SK-N-SH treated with all-trans-retinoic acid at 6 μM for 48 hours (cell line): ENCODE measurements around the gene MCU.

ENCODE experiments used
- ATAC-seq: fragments of 200-7000 bp; cut with Tn5 transposase; 3 replicates; pipeline ENCODE4 v1.9.1; 2020; ENCODE audit warnings: mild to moderate bottlenecking, moderate library complexity
- ARNTL ChIP-seq: fragments of 450-650 bp; formaldehyde crosslinking; IDR thresholded peaks from 2 replicates; pipeline ENCODE4 v1.5.0; 2020; ENCODE audit warnings: low read depth, mild to moderate bottlenecking, moderate library complexity, borderline replicate concordance
- CREB5 ChIP-seq: fragments of 250-450 bp; sonication (Bioruptor Pico); IDR thresholded peaks from 2 replicates; pipeline ENCODE4 v1.5.1; 2020; ENCODE audit warnings: low read depth, mild to moderate bottlenecking, moderate library complexity
- CSDC2 ChIP-seq: fragments of 250-450 bp; sonication (Bioruptor Pico); IDR thresholded peaks from 2 replicates; pipeline ENCODE4 v1.5.0; 2020; ENCODE audit warnings: mild to moderate bottlenecking, moderate library complexity
- CSRNP3 ChIP-seq: fragments of 250-450 bp; sonication (Bioruptor Pico); IDR thresholded peaks from 2 replicates; pipeline ENCODE4 v1.5.1; 2021; ENCODE audit warnings: mild to moderate bottlenecking, moderate library complexity
- ESRRG ChIP-seq: fragments of 250-450 bp; sonication (Bioruptor Pico); IDR thresholded peaks from 2 replicates; pipeline ENCODE4 v1.6.1; 2021; ENCODE audit warnings: mild to moderate bottlenecking
- GLIS3 ChIP-seq: fragments of 250-450 bp; sonication (Bioruptor Pico); IDR thresholded peaks from 2 replicates; pipeline ENCODE4 v1.5.0; 2020; ENCODE audit warnings: mild to moderate bottlenecking, moderate library complexity
- ISL1 ChIP-seq: fragments of 250-450 bp; sonication (Bioruptor Pico); IDR thresholded peaks from 2 replicates; pipeline ENCODE4 v2.1.2; 2022; ENCODE audit warnings: mild to moderate bottlenecking, moderate library complexity
- OSR1 ChIP-seq: fragments of 250-450 bp; sonication (Bioruptor Pico); IDR thresholded peaks from 2 replicates; pipeline ENCODE4 v1.8.0; 2022; ENCODE audit warnings: moderate library complexity, mild to moderate bottlenecking, inconsistent platforms
- PATZ1 ChIP-seq: fragments of 250-450 bp; sonication (Bioruptor Pico); IDR thresholded peaks from 2 replicates; pipeline ENCODE4 v1.8.0; 2020; ENCODE audit warnings: mild to moderate bottlenecking, moderate library complexity, borderline replicate concordance
- RARB ChIP-seq: fragments of 250-450 bp; sonication (Bioruptor Pico); IDR thresholded peaks from 2 replicates; pipeline ENCODE4 v1.8.0; 2021; ENCODE audit warnings: mild to moderate bottlenecking, moderate library complexity
- SNAI2 ChIP-seq: fragments of 250-450 bp; sonication (Bioruptor Pico); IDR thresholded peaks from 2 replicates; pipeline ENCODE4 v1.5.0; 2020; ENCODE audit warnings: mild to moderate bottlenecking, moderate library complexity
- TCF4 ChIP-seq: fragments of 250-450 bp; sonication (Bioruptor Pico); IDR thresholded peaks from 2 replicates; pipeline ENCODE4 v1.8.0; 2021; ENCODE audit warnings: mild to moderate bottlenecking, moderate library complexity, borderline replicate concordance
- TOX ChIP-seq: fragments of 250-450 bp; sonication (Bioruptor Pico); IDR thresholded peaks from 2 replicates; pipeline ENCODE4 v1.8.0; 2021; ENCODE audit warnings: mild to moderate bottlenecking, moderate library complexity, borderline replicate concordance
- TSHZ2 ChIP-seq: fragments of 250-450 bp; sonication (Bioruptor Pico); IDR thresholded peaks from 2 replicates; pipeline ENCODE4 v1.5.0; 2020; ENCODE audit warnings: mild to moderate bottlenecking, moderate library complexity
- ZC3H10 ChIP-seq: fragments of 250-450 bp; sonication (Bioruptor Pico); IDR thresholded peaks from 2 replicates; pipeline ENCODE4 v1.5.1; 2021; ENCODE audit warnings: mild to moderate bottlenecking, moderate library complexity
- ZFP3 ChIP-seq: fragments of 250-450 bp; sonication (Bioruptor Pico); IDR thresholded peaks from 2 replicates; pipeline ENCODE4 v1.5.0; 2020; ENCODE audit warnings: mild to moderate bottlenecking, moderate library complexity
- ZFP30 ChIP-seq: fragments of 450-650 bp; formaldehyde crosslinking; IDR thresholded peaks from 2 replicates; pipeline ENCODE4 v1.5.0; 2022; ENCODE audit warnings: mild to moderate bottlenecking, moderate library complexity
- ZNF565 ChIP-seq: fragments of 450-650 bp; formaldehyde crosslinking; conservative IDR thresholded peaks from 2 replicates; pipeline ENCODE4 v1.5.0; 2020; ENCODE audit warnings: low read depth, mild to moderate bottlenecking, moderate library complexity
- ZNF70 ChIP-seq: fragments of 450-650 bp; formaldehyde crosslinking; IDR thresholded peaks from 2 replicates; pipeline ENCODE4 v1.5.0; 2020; ENCODE audit warnings: mild to moderate bottlenecking, moderate library complexity
- ZNF8 ChIP-seq: fragments of 450-650 bp; formaldehyde crosslinking; IDR thresholded peaks from 2 replicates; pipeline ENCODE4 v1.5.0; 2020; ENCODE audit warnings: mild to moderate bottlenecking, moderate library complexity

The MCU gene

GRCh38 chr10:72719941-72720592, 28.1 kb downstream of the MCU start:
- TF ChIP-seq ARNTL (CRISPR knock-in tag), result no peak
- no peak for TF ChIP-seq ISL1 (CRISPR knock-in tag)
- TF ChIP-seq TOX (CRISPR knock-in tag), result no peak
- no peak for TF ChIP-seq SNAI2 (CRISPR knock-in tag)
- no peak for TF ChIP-seq ZFP3 (CRISPR knock-in tag)
- TF ChIP-seq ZNF565 (CRISPR knock-in tag), result no peak
- no peak for TF ChIP-seq TSHZ2 (CRISPR knock-in tag)
- no peak for TF ChIP-seq CSDC2
- TF ChIP-seq TCF4 (CRISPR knock-in tag), result no peak
- no peak for TF ChIP-seq PATZ1 (CRISPR knock-in tag)
- TF ChIP-seq, all 23 proteins: peak for 0
- ATAC-seq, result no peak

GRCh38 chr10:72720814-72721660, 29.1 kb downstream of the MCU start:
- TF ChIP-seq ESRRG (CRISPR knock-in tag), result no peak
- TF ChIP-seq TSHZ2 (CRISPR knock-in tag), result no peak
- TF ChIP-seq CSRNP3 (CRISPR knock-in tag), result no peak
- TF ChIP-seq ARNTL (CRISPR knock-in tag), result no peak
- no peak for TF ChIP-seq RARB (CRISPR knock-in tag)
- no peak for TF ChIP-seq ZNF70
- no peak for TF ChIP-seq PATZ1 (CRISPR knock-in tag)
- no peak for TF ChIP-seq CREB5
- TF ChIP-seq SNAI2 (CRISPR knock-in tag), result no peak
- TF ChIP-seq CSDC2, result no peak
- TF ChIP-seq OSR1, result no peak
- TF ChIP-seq ZFP30 (CRISPR knock-in tag), result no peak
- no peak for TF ChIP-seq ZNF8
- no peak for TF ChIP-seq ZNF565 (CRISPR knock-in tag)
- TF ChIP-seq ZC3H10 (CRISPR knock-in tag), result no peak
- no peak for TF ChIP-seq ZFP3 (CRISPR knock-in tag)
- TF ChIP-seq GLIS3, result no peak
- TF ChIP-seq, all 23 proteins: peak for 0
- ATAC-seq, result no peak
